ENCODE measurements around the gene ARSK. TPM values are rescaled to one million over a fixed set of nuclear protein-coding genes. Genes with fewer than 3 reads are reported as not detected.
A peak's percentile ranks its signal among the peaks of the same experiment; 100 is the strongest.

Gene ARSK
- polyA plus RNA-seq (ENCODE audit: insufficient read length): 16.0 TPM
- long read RNA-seq, donor 1, partial matches to known transcripts: 0 of 1 reads
- long read RNA-seq, donor 1, other reads (novel, unspliced or antisense): 0 of 1 reads
- long read RNA-seq, donor 2, partial matches to known transcripts: 0 of 3 reads
- long read RNA-seq, donor 2, other reads (novel, unspliced or antisense): 0 of 3 reads
- long read RNA-seq, donor 3, partial matches to known transcripts: 0 of 1 reads
- long read RNA-seq, donor 3, other reads (novel, unspliced or antisense): 0 of 1 reads
- long read RNA-seq, donor 4: 0 reads
- long read RNA-seq, donor 5, partial matches to known transcripts: 8 of 12 reads
- long read RNA-seq, donor 5, other reads (novel, unspliced or antisense): 0 of 12 reads
- long read RNA-seq, donor 6, partial matches to known transcripts: 0 of 6 reads
- long read RNA-seq, donor 6, other reads (novel, unspliced or antisense): 0 of 6 reads
- long read RNA-seq, donor 7, partial matches to known transcripts: 27 of 34 reads
- long read RNA-seq, donor 7, other reads (novel, unspliced or antisense): 0 of 34 reads
- long read RNA-seq, donor 8, partial matches to known transcripts: 11 of 12 reads
- long read RNA-seq, donor 8, other reads (novel, unspliced or antisense): 0 of 12 reads

- peak; percentile 99 for DNase-seq
Observed at GRCh38 chr5:95554647-95555548, at the start of gene ARSK, which contains the start of gene SKIC3. Gene ARSK, plus strand, starts transcription at chr5:95555101. Its CDS starts 178 bp downstream, at chr5:95555279. Gene SKIC3, minus strand, starts transcription at chr5:95554977. Its CDS starts 7,827 bp downstream, at chr5:95547150.

- no peak for DNase-seq
Observed at GRCh38 chr5:95508550-95508949, 46.4 kb upstream of the ARSK start.

GRCh38 chr5:95511606-95512005 is 43.3 kb upstream of the ARSK start:
- no peak for DNase-seq

GRCh38 chr5:95518417-95518816 is 36.5 kb upstream of the ARSK start:
- no peak for DNase-seq

- no peak for DNase-seq
Observed at GRCh38 chr5:95519151-95519550, 35.8 kb upstream of the ARSK start.

- DNase-seq: no peak
Observed at GRCh38 chr5:95519681-95520080, 35.2 kb upstream of the ARSK start.

GRCh38 chr5:95520206-95520605 is 34.7 kb upstream of the ARSK start:
- DNase-seq: no peak

GRCh38 chr5:95524423-95524822 is 30.5 kb upstream of the ARSK start:
- no peak for DNase-seq

GRCh38 chr5:95526871-95527270 is 28.0 kb upstream of the ARSK start:
- no peak for DNase-seq

GRCh38 chr5:95528565-95528964 is 26.3 kb upstream of the ARSK start:
- DNase-seq: no peak

GRCh38 chr5:95530416-95530815 is 24.5 kb upstream of the ARSK start:
- no peak for DNase-seq

GRCh38 chr5:95531491-95531890 is 23.4 kb upstream of the ARSK start:
- no peak for DNase-seq

- DNase-seq: no peak
Observed at GRCh38 chr5:95532415-95532814, 22.5 kb upstream of the ARSK start.

GRCh38 chr5:95533106-95533505 is 21.8 kb upstream of the ARSK start:
- DNase-seq: no peak

- DNase-seq: no peak
Observed at GRCh38 chr5:95533761-95534160, 21.1 kb upstream of the ARSK start.

GRCh38 chr5:95537501-95537900 is 17.4 kb upstream of the ARSK start:
- no peak for DNase-seq

- DNase-seq: peak; percentile 49
Observed at GRCh38 chr5:95543017-95543705, 11.7 kb upstream of the ARSK start.

GRCh38 chr5:95549030-95549429 is 5.9 kb upstream of the ARSK start:
- no peak for DNase-seq

- peak; percentile 0 for DNase-seq
Observed at GRCh38 chr5:95554331-95554646, 612 bp upstream of the ARSK start.

GRCh38 chr5:95555553-95555952 is 652 bp downstream of the ARSK start:
- DNase-seq: no peak

- DNase-seq: no peak
Observed at GRCh38 chr5:95557841-95558240, 2.9 kb downstream of the ARSK start.

- no peak for DNase-seq
Observed at GRCh38 chr5:95562282-95562681, 7.4 kb downstream of the ARSK start.
